Measurements from ENCODE around the gene GTF3C5. TPM values are rescaled to one million over a fixed set of nuclear protein-coding genes. Genes with fewer than 3 reads are reported as not detected.

Gene GTF3C5
- total RNA-seq, 2 donors from 2014 or later, result 63.1 to 97.2 TPM

- Histone ChIP-seq H3K27ac (no peak overlapping the region), H3K4me1 (replicated peaks) (no peaks in the 10 kb centered on the region), H3K4me3 (no peak overlapping the region), H3K9me3 (no peaks in the 10 kb centered on the region), H3K27me3 (replicated peaks; ENCODE audit: insufficient read depth) (no peaks in the 10 kb centered on the region), H3K36me3 (peaks cover 0 to 19% of the 10 kb centered on the region in 2 donors)
- TF ChIP-seq CTCF (IDR thresholded peaks at IDR 0.05), result no peak
- TF ChIP-seq POLR2A (IDR thresholded peaks at IDR 0.05), result no peak
- TF ChIP-seq POLR2AphosphoS5 (IDR thresholded peaks at IDR 0.05), result no peak
- intact Hi-C loops (cut with DNase I), result no loop called here
- WGBS, result 87% methylated on average over 10 of the region's 10 CpGs
- no peak for DNase-seq (ENCODE audit: low spot score)
Measured at GRCh38 chr9:133050781-133051180, 20.0 kb downstream of the GTF3C5 start.

- Histone ChIP-seq H3K36me3 (peaks cover 0 to 19% of the 10 kb centered on the region in 2 donors), H3K4me1 (replicated peaks) (no peaks in the 10 kb centered on the region), H3K4me3 (no peak overlapping the region), H3K27me3 (replicated peaks; ENCODE audit: insufficient read depth) (no peaks in the 10 kb centered on the region), H3K9me3 (no peaks in the 10 kb centered on the region), H3K27ac (no peak overlapping the region)
- WGBS, result 94% methylated on average over 12 of the region's 20 CpGs
- intact Hi-C loops (cut with DNase I), result no loop called here
- DNase-seq (ENCODE audit: low spot score), result no peak
- TF ChIP-seq CTCF (IDR thresholded peaks at IDR 0.05), result no peak
- no peak for TF ChIP-seq POLR2A (IDR thresholded peaks at IDR 0.05)
- TF ChIP-seq POLR2AphosphoS5 (IDR thresholded peaks at IDR 0.05), result no peak
Measured at GRCh38 chr9:133051281-133051900, 20.6 kb downstream of the GTF3C5 start.

- no peak for TF ChIP-seq POLR2AphosphoS5 (IDR thresholded peaks at IDR 0.05)
- TF ChIP-seq CTCF (IDR thresholded peaks at IDR 0.05), result no peak
- no peak for TF ChIP-seq POLR2A (IDR thresholded peaks at IDR 0.05)
- Histone ChIP-seq H3K27ac (no peak overlapping the region), H3K4me1 (replicated peaks) (no peaks in the 10 kb centered on the region), H3K9me3 (no peaks in the 10 kb centered on the region), H3K36me3 (peaks cover 0 to 19% of the 10 kb centered on the region in 2 donors), H3K4me3 (no peak overlapping the region), H3K27me3 (replicated peaks; ENCODE audit: insufficient read depth) (no peaks in the 10 kb centered on the region)
- 91% methylated on average over 9 of the region's 9 CpGs for WGBS
- intact Hi-C loops (cut with DNase I), result no loop called here
- no peak for DNase-seq (ENCODE audit: low spot score)
Measured at GRCh38 chr9:133051966-133052539, 21.3 kb downstream of the GTF3C5 start.

- Histone ChIP-seq H3K36me3 (peaks cover 0 to 19% of the 10 kb centered on the region in 2 donors), H3K27me3 (replicated peaks; ENCODE audit: insufficient read depth) (no peaks in the 10 kb centered on the region), H3K27ac (no peak overlapping the region), H3K4me1 (replicated peaks) (no peaks in the 10 kb centered on the region), H3K4me3 (no peak overlapping the region), H3K9me3 (no peaks in the 10 kb centered on the region)
- 87% methylated on average over 24 of the region's 24 CpGs for WGBS
- intact Hi-C loops (cut with DNase I), result no loop called here
- no peak for DNase-seq (ENCODE audit: low spot score)
- TF ChIP-seq POLR2AphosphoS5 (IDR thresholded peaks at IDR 0.05) (no peak), POLR2A (IDR thresholded peaks at IDR 0.05) (no peak), CTCF (IDR thresholded peaks at IDR 0.05) (no peak)
Measured at GRCh38 chr9:133054194-133054890, 23.5 kb downstream of the GTF3C5 start.

Data from prostate gland (tissue), 2 donors.